ENCODE results near the gene ST8SIA5.

ST8SIA5 gene

GRCh38 chr18:46716336-46716735 is 40.5 kb downstream of the ST8SIA5 start:
- CTCF ChIA-PET = no interaction called here
- DNase-seq (ENCODE audit: extremely low spot score) = no peak
- no peak for TF ChIP-seq L3MBTL2 (conservative IDR thresholded peaks at IDR 0.05)
- no peak for TF ChIP-seq LEF1 (IDR thresholded peaks at IDR 0.05; ENCODE audit: borderline replicate concordance)
- TF ChIP-seq SP1 (IDR thresholded peaks at IDR 0.05) = no peak
- TF ChIP-seq ZNF384 (IDR thresholded peaks at IDR 0.05) = no peak
- TF ChIP-seq BHLHE40 (IDR thresholded peaks at IDR 0.05; ENCODE audit: borderline replicate concordance) = no peak
- no peak for TF ChIP-seq PKNOX1 (IDR thresholded peaks at IDR 0.05)
- no peak for TF ChIP-seq NFRKB (IDR thresholded peaks at IDR 0.05)
- TF ChIP-seq TARDBP (IDR thresholded peaks at IDR 0.05) = no peak
- TF ChIP-seq FOXM1 (IDR thresholded peaks at IDR 0.05; ENCODE audit: borderline replicate concordance) = no peak
- no peak for TF ChIP-seq SUZ12 (IDR thresholded peaks at IDR 0.05)
- no peak for TF ChIP-seq HDGF (IDR thresholded peaks at IDR 0.05; ENCODE audit: borderline replicate concordance)
- no peak for TF ChIP-seq FOXA1 (IDR thresholded peaks at IDR 0.05)
- TF ChIP-seq FOXK2 (IDR thresholded peaks at IDR 0.05) = no peak
- TF ChIP-seq ELF4 (IDR thresholded peaks at IDR 0.05) = no peak
- no peak for TF ChIP-seq CTBP1 (IDR thresholded peaks at IDR 0.05; ENCODE audit: borderline replicate concordance)
- TF ChIP-seq ARNT (IDR thresholded peaks at IDR 0.05) = no peak
- POLR2A ChIA-PET = no interaction called here

GRCh38 chr18:46715062-46715461 is 41.8 kb downstream of the ST8SIA5 start:
- CTCF ChIA-PET = interaction anchor here (0.7 kb wide), 1 partner anchor 386 kb away, joined by 3 read pairs; no protein-coding TSS in a partner anchor
- TF ChIP-seq SP1 (IDR thresholded peaks at IDR 0.05) (no peak), ARNT (IDR thresholded peaks at IDR 0.05) (no peak), ELF4 (IDR thresholded peaks at IDR 0.05) (no peak), LEF1 (IDR thresholded peaks at IDR 0.05; ENCODE audit: borderline replicate concordance) (no peak), L3MBTL2 (conservative IDR thresholded peaks at IDR 0.05) (no peak)
- POLR2A ChIA-PET = no interaction called here
- DNase-seq (ENCODE audit: extremely low spot score) = no peak

GRCh38 chr18:46712406-46712805 is 44.4 kb downstream of the ST8SIA5 start:
- no peak for TF ChIP-seq BHLHE40 (IDR thresholded peaks at IDR 0.05; ENCODE audit: borderline replicate concordance)
- no peak for TF ChIP-seq ZNF384 (IDR thresholded peaks at IDR 0.05)
- no peak for TF ChIP-seq HDGF (IDR thresholded peaks at IDR 0.05; ENCODE audit: borderline replicate concordance)
- TF ChIP-seq FOXA1 (IDR thresholded peaks at IDR 0.05) = no peak
- no peak for TF ChIP-seq CTBP1 (IDR thresholded peaks at IDR 0.05; ENCODE audit: borderline replicate concordance)
- no peak for TF ChIP-seq ARNT (IDR thresholded peaks at IDR 0.05)
- no peak for TF ChIP-seq SUZ12 (IDR thresholded peaks at IDR 0.05)
- TF ChIP-seq SP1 (IDR thresholded peaks at IDR 0.05) = no peak
- no peak for TF ChIP-seq FOXK2 (IDR thresholded peaks at IDR 0.05)
- TF ChIP-seq TARDBP (IDR thresholded peaks at IDR 0.05) = no peak
- TF ChIP-seq ELF4 (IDR thresholded peaks at IDR 0.05) = no peak
- TF ChIP-seq LEF1 (IDR thresholded peaks at IDR 0.05; ENCODE audit: borderline replicate concordance) = no peak
- no peak for TF ChIP-seq PKNOX1 (IDR thresholded peaks at IDR 0.05)
- ChIA-PET POLR2A (no interaction called here), CTCF (interaction anchor here (0.5 kb wide), 1 partner anchor 198 kb away, joined by 3 read pairs; no protein-coding TSS in a partner anchor)
- no peak for DNase-seq (ENCODE audit: extremely low spot score)

- DNase-seq (ENCODE audit: extremely low spot score) = no peak
- TF ChIP-seq SUZ12 (IDR thresholded peaks at IDR 0.05) (no peak), FOXM1 (IDR thresholded peaks at IDR 0.05; ENCODE audit: borderline replicate concordance) (no peak), TARDBP (IDR thresholded peaks at IDR 0.05) (no peak), NFRKB (IDR thresholded peaks at IDR 0.05) (no peak), ELF4 (IDR thresholded peaks at IDR 0.05) (no peak), ARNT (IDR thresholded peaks at IDR 0.05) (no peak), CTBP1 (IDR thresholded peaks at IDR 0.05; ENCODE audit: borderline replicate concordance) (no peak), SP1 (IDR thresholded peaks at IDR 0.05) (no peak), FOXA1 (IDR thresholded peaks at IDR 0.05) (no peak), PKNOX1 (IDR thresholded peaks at IDR 0.05) (no peak), HDGF (IDR thresholded peaks at IDR 0.05; ENCODE audit: borderline replicate concordance) (no peak), ZNF384 (IDR thresholded peaks at IDR 0.05) (no peak), FOXK2 (IDR thresholded peaks at IDR 0.05) (no peak), L3MBTL2 (conservative IDR thresholded peaks at IDR 0.05) (no peak), LEF1 (IDR thresholded peaks at IDR 0.05; ENCODE audit: borderline replicate concordance) (no peak), BHLHE40 (IDR thresholded peaks at IDR 0.05; ENCODE audit: borderline replicate concordance) (no peak)
- CTCF ChIA-PET = no interaction called here
- POLR2A ChIA-PET = no interaction called here
These were observed 45.4 kb downstream of the ST8SIA5 start for GRCh38 chr18:46711444-46711863.

GRCh38 chr18:46706968-46707367 is 49.9 kb downstream of the ST8SIA5 start:
- TF ChIP-seq ELF4 (IDR thresholded peaks at IDR 0.05) = no peak
- no peak for TF ChIP-seq L3MBTL2 (conservative IDR thresholded peaks at IDR 0.05)
- no peak for TF ChIP-seq SUZ12 (IDR thresholded peaks at IDR 0.05)
- no peak for TF ChIP-seq TARDBP (IDR thresholded peaks at IDR 0.05)
- no peak for TF ChIP-seq HDGF (IDR thresholded peaks at IDR 0.05; ENCODE audit: borderline replicate concordance)
- TF ChIP-seq FOXM1 (IDR thresholded peaks at IDR 0.05; ENCODE audit: borderline replicate concordance) = no peak
- TF ChIP-seq SP1 (IDR thresholded peaks at IDR 0.05) = no peak
- no peak for TF ChIP-seq PKNOX1 (IDR thresholded peaks at IDR 0.05)
- no peak for TF ChIP-seq LEF1 (IDR thresholded peaks at IDR 0.05; ENCODE audit: borderline replicate concordance)
- no peak for TF ChIP-seq BHLHE40 (IDR thresholded peaks at IDR 0.05; ENCODE audit: borderline replicate concordance)
- TF ChIP-seq FOXA1 (IDR thresholded peaks at IDR 0.05) = no peak
- TF ChIP-seq ARNT (IDR thresholded peaks at IDR 0.05) = no peak
- no peak for TF ChIP-seq NFRKB (IDR thresholded peaks at IDR 0.05)
- TF ChIP-seq CTBP1 (IDR thresholded peaks at IDR 0.05; ENCODE audit: borderline replicate concordance) = no peak
- DNase-seq (ENCODE audit: extremely low spot score) = no peak
- ChIA-PET CTCF (no interaction called here), POLR2A (no interaction called here)
